ENCODE results near the gene CTSF.

- TF ChIP-seq CTCF (IDR thresholded peaks at IDR 0.05), result no peak
- no peak for TF ChIP-seq EZH2 (IDR thresholded peaks at IDR 0.05; ENCODE audit: borderline replicate concordance, insufficient read depth, low read depth, low read length, poor library complexity, severe bottlenecking)
Measured at GRCh38 chr11:66562907-66563583, 5.4 kb downstream of the CTSF start.
